Spleen (tissue), 11 donors: ENCODE data around the gene CDH13. TPM values are rescaled to one million over a fixed set of nuclear protein-coding genes. Genes with fewer than 3 reads are reported as not detected.

Experiments used
- DNase-seq: peaks from one replicate; pipeline ENCODE4 v3.0.0-alpha.2; 2020
- H3K27ac ChIP-seq, 8 donors: fragments of 200-600 bp; sonication (generic) in 7 of 8; 1 replicate in 4 of 8; 2 replicates in 4 of 8; pipeline versions ENCODE4 v1.5.0 to v1.8.0; 2016 to 2021; ENCODE audit warnings: inconsistent platforms in 4 of 8, mild to moderate bottlenecking in 4 of 8, moderate library complexity in 1 of 8
- H3K27me3 ChIP-seq, 7 donors: fragments of 200-600 bp; sonication (generic) in 6 of 7; replicated peaks in 1 of 7; 1 replicate in 4 of 7; 2 replicates in 3 of 7; pipeline versions ENCODE4 v1.5.0 to v1.8.0; 2016 to 2021; ENCODE audit warnings: inconsistent platforms in 3 of 7, mild to moderate bottlenecking in 1 of 7
- H3K36me3 ChIP-seq, 6 donors: fragments of 200-600 bp; sonication (generic) in 5 of 6; 1 replicate in 4 of 6; 2 replicates in 2 of 6; pipeline versions ENCODE4 v1.5.0 to v1.8.0; 2016 to 2021; ENCODE audit warnings: inconsistent platforms in 2 of 6
- H3K4me1 ChIP-seq, 6 donors: fragments of 200-600 bp; sonication (generic) in 5 of 6; 1 replicate in 3 of 6; 2 replicates in 3 of 6; pipeline versions ENCODE4 v1.5.0 to v1.8.0; 2016 to 2021; ENCODE audit warnings: inconsistent platforms in 3 of 6
- H3K4me3 ChIP-seq, 8 donors: fragments of 200-600 bp; sonication (generic) in 7 of 8; 1 replicate in 4 of 8; 2 replicates in 4 of 8; pipeline versions ENCODE4 v1.5.0 to v1.8.0; 2016 to 2021; ENCODE audit warnings: inconsistent platforms in 4 of 8, mild to moderate bottlenecking in 4 of 8, moderate library complexity in 2 of 8
- H3K9me3 ChIP-seq, 8 donors: fragments of 200-600 bp; sonication (generic) in 7 of 8; 1 replicate in 4 of 8; 2 replicates in 4 of 8; pipeline versions ENCODE4 v1.5.0 to v1.8.0; 2016 to 2021; ENCODE audit warnings: inconsistent platforms in 4 of 8
- CTCF ChIP-seq, 11 experiments: fragments of 200-600 bp in 7 of 11; fragments of 450-650 bp in 4 of 11; sonication (generic) in 4 of 11; IDR thresholded peaks in 8 of 11; conservative IDR thresholded peaks in 3 of 11; 1 replicate in 7 of 11; 2 replicates in 4 of 11; pipeline versions ENCODE4 v1.4.0 to v1.8.0; 2016 to 2021; ENCODE audit warnings: antibody characterized with exemption in 11 of 11, inconsistent platforms in 4 of 11, mild to moderate bottlenecking in 1 of 11
- POLR2A ChIP-seq, 3 donors: fragments of 450-650 bp; IDR thresholded peaks; one replicate each; pipeline ENCODE4 v1.5.1; 2017; ENCODE audit warnings: antibody characterized with exemption in 3 of 3, mild to moderate bottlenecking in 1 of 3
- POLR2AphosphoS5 ChIP-seq, 3 donors: sonication (generic); formaldehyde crosslinking; IDR thresholded peaks; one replicate each; pipeline ENCODE4 v1.5.1; 2017; ENCODE audit warnings: antibody characterized with exemption in 3 of 3
- WGBS, 5 donors: extraction: QIAGEN DNeasy Blood & Tissue Kit in 3 of 5; methylation state at CpG; one replicate each; pipeline versions ENCODE4 v1.1.5 to v1.1.7; 2013 to 2018; 5-methylcytosine and 5-hydroxymethylcytosine counted together
- intact Hi-C: fragments of 100-400 bp; cut with DNase I; formaldehyde crosslinking; loops from one replicate; pipeline ENCODE4 v1.15.0; 2023; ENCODE audit warnings: low total_unique reads
- polyA plus RNA-seq, 3 donors: library from polyadenylated mRNA; stranded (reverse); fragments of 200-250 nt; gene quantifications; one replicate each; pipeline ENCODE4 v1.2.1, GENCODE V29; 2013
- total RNA-seq, 7 donors: library from RNA; depleted of rRNA in 3 of 7; stranded (reverse); fragments of >200 nt in 3 of 7; fragmentation: NEBNext Ultra II Directional in 4 of 7; extraction: Animal tissue kit (Norgen Biotek cat#: 25700) in 4 of 7; gene quantifications; one replicate each; pipeline versions ENCODE4 v1.1.0 to v1.2.1, GENCODE V29; 2016 to 2021
- donor health status: healthy with polysubstance abuse.
- donor health status: DM: no; HTN: no; CAD: no; lungs with moderate emphysema.
- donor health status: DM: no; HTN: no; CAD: no.
- donor health status: Bipolar disorder and iron deficiency.
- donor health status: healthy.
- donor health status: DM: no; HTN: no; CAD: no.
- donor health status: DM: yes; HTN: yes; CAD: no.

The CDH13 gene
- total and polyA plus RNA-seq, 10 donors = 0.13 to 4.6 (median 1.1) TPM

- no peak overlapping the region for H3K4me3 ChIP-seq
- no peaks in the 10 kb centered on the region for H3K9me3 ChIP-seq
- H3K27ac ChIP-seq = no peak overlapping the region
- no peaks in the 10 kb centered on the region for H3K36me3 ChIP-seq
- intact Hi-C loops = no loop called here
- no peak for DNase-seq
- H3K27me3 ChIP-seq = no peaks in the 10 kb centered on the region
- H3K4me1 ChIP-seq = no peaks in the 10 kb centered on the region
- 72 to 79% (median 76%) methylated on average over 7 of the region's 7 CpGs for WGBS, 5 donors
- TF ChIP-seq CTCF (IDR thresholded peaks at IDR 0.05 in 8 of 11, conservative IDR thresholded peaks at IDR 0.05 in 3 of 11) (no peak), POLR2AphosphoS5 (IDR thresholded peaks at IDR 0.05) (no peak), POLR2A (IDR thresholded peaks at IDR 0.05) (no peak)
Observed at GRCh38 chr16:83329441-83329840, 702.7 kb downstream of the CDH13 start.

- no peak for TF ChIP-seq POLR2A (IDR thresholded peaks at IDR 0.05)
- no peak for TF ChIP-seq CTCF (IDR thresholded peaks at IDR 0.05 in 8 of 11, conservative IDR thresholded peaks at IDR 0.05 in 3 of 11)
- no peak for TF ChIP-seq POLR2AphosphoS5 (IDR thresholded peaks at IDR 0.05)
- no peak overlapping the region for H3K4me3 ChIP-seq
- 58 to 78% (median 72%) methylated on average over 2 of the region's 2 CpGs for WGBS, 5 donors
- H3K36me3 ChIP-seq = no peaks in the 10 kb centered on the region
- intact Hi-C loops = no loop called here
- H3K4me1 ChIP-seq = no peaks in the 10 kb centered on the region
- DNase-seq = no peak
- H3K27ac ChIP-seq = no peak overlapping the region
- H3K9me3 ChIP-seq = no peaks in the 10 kb centered on the region
- no peaks in the 10 kb centered on the region for H3K27me3 ChIP-seq
Observed at GRCh38 chr16:83330251-83330650, 703.5 kb downstream of the CDH13 start.

- Histone ChIP-seq H3K4me1 (no peaks in the 10 kb centered on the region), H3K9me3 (no peaks in the 10 kb centered on the region), H3K27ac (no peak overlapping the region), H3K27me3 (peaks cover 0 to 8% (median 0%) of the 10 kb centered on the region in 7 donors), H3K36me3 (no peaks in the 10 kb centered on the region), H3K4me3 (no peak overlapping the region)
- TF ChIP-seq POLR2AphosphoS5 (IDR thresholded peaks at IDR 0.05) (no peak), POLR2A (IDR thresholded peaks at IDR 0.05) (no peak), CTCF (IDR thresholded peaks at IDR 0.05 in 8 of 11, conservative IDR thresholded peaks at IDR 0.05 in 3 of 11) (no peak)
- WGBS, 5 donors = 79 to 90% (median 84%) methylated on average over 2 of the region's 2 CpGs
- intact Hi-C loops = no loop called here
- DNase-seq = no peak
Observed at GRCh38 chr16:83335076-83335475, 708.3 kb downstream of the CDH13 start.

- H3K27ac ChIP-seq = no peak overlapping the region
- TF ChIP-seq POLR2A (IDR thresholded peaks at IDR 0.05) (no peak), POLR2AphosphoS5 (IDR thresholded peaks at IDR 0.05) (no peak), CTCF (IDR thresholded peaks at IDR 0.05 in 8 of 11, conservative IDR thresholded peaks at IDR 0.05 in 3 of 11) (no peak)
- H3K9me3 ChIP-seq = no peaks in the 10 kb centered on the region
- intact Hi-C loops = no loop called here
- H3K4me3 ChIP-seq = no peak overlapping the region
- H3K36me3 ChIP-seq = no peaks in the 10 kb centered on the region
- DNase-seq = no peak
- WGBS, 5 donors = 78 to 93% (median 89%) methylated on average over 3 of the region's 3 CpGs
- H3K27me3 ChIP-seq = peaks cover 0 to 8% (median 0%) of the 10 kb centered on the region in 7 donors
- H3K4me1 ChIP-seq = no peaks in the 10 kb centered on the region
Observed at GRCh38 chr16:83336603-83337002, 709.8 kb downstream of the CDH13 start.
